GM12878 (cell line): Measurements from ENCODE around the gene SMIM14. TPM values are rescaled to one million over a fixed set of nuclear protein-coding genes. Genes with fewer than 3 reads are reported as not detected.

Experiments used
- ATF2 ChIP-seq: IDR thresholded peaks from 2 replicates; pipeline ENCODE4 v1.6.1; 2012; ENCODE audit warnings: low read length, inconsistent platforms
- BMI1 ChIP-seq: fragments of 450-650 bp; IDR thresholded peaks from 2 replicates; pipeline ENCODE4 v1.6.1; 2016; ENCODE audit warnings: mild to moderate bottlenecking, moderate library complexity, borderline replicate concordance
- CUX1 ChIP-seq: IDR thresholded peaks from 2 replicates; pipeline ENCODE4 v1.6.1; 2012; ENCODE audit warnings: improper control_type of control experiment, low read depth, low read length; ENCODE audit not compliant: insufficient replicate concordance
- E2F4 ChIP-seq: IDR thresholded peaks from 2 replicates; pipeline ENCODE4 v1.6.1; 2012; ENCODE audit warnings: low read depth, low read length, improper control_type of control experiment
- EED ChIP-seq: sonication (generic); IDR thresholded peaks from 2 replicates; pipeline ENCODE4 v1.6.1; 2016; ENCODE audit warnings: antibody characterized with exemption, low read depth
- EZH2 ChIP-seq: IDR thresholded peaks from 2 replicates; pipeline ENCODE4 v1.6.1; 2012; ENCODE audit warnings: low read depth, mild to moderate bottlenecking, control low read depth, inconsistent platforms, low read length, borderline replicate concordance; ENCODE audit not compliant: control insufficient read depth
- FOS ChIP-seq: IDR thresholded peaks from 3 replicates; pipeline ENCODE4 v1.6.1; 2011; ENCODE audit warnings: borderline replicate concordance; ENCODE audit not compliant: insufficient read length; ENCODE audit errors: extremely low read depth
- FOXM1 ChIP-seq: IDR thresholded peaks from 2 replicates; pipeline ENCODE4 v1.6.1; 2012; ENCODE audit warnings: low read depth, mild to moderate bottlenecking, inconsistent platforms, low read length, moderate library complexity
- GABPA ChIP-seq: IDR thresholded peaks from 2 replicates; pipeline ENCODE4 v1.6.1; 2014; ENCODE audit warnings: antibody characterized with exemption, low read depth, mild to moderate bottlenecking, inconsistent platforms
- IRF4 ChIP-seq: IDR thresholded peaks from 2 replicates; pipeline ENCODE4 v1.6.1; 2011; ENCODE audit warnings: low read depth, low read length
- MAX ChIP-seq: IDR thresholded peaks from 2 replicates; pipeline ENCODE4 v1.6.1; 2012; ENCODE audit warnings: low read depth, low read length, improper control_type of control experiment
- MEF2B ChIP-seq: fragments of 450-650 bp; IDR thresholded peaks from 2 replicates; pipeline ENCODE4 v1.6.1; 2018; ENCODE audit warnings: mild to moderate bottlenecking, moderate library complexity; ENCODE audit not compliant: partially characterized antibody, poor library complexity, severe bottlenecking
- MXI1 ChIP-seq: fragments of 150-350 bp; IDR thresholded peaks from 2 replicates; pipeline ENCODE4 v1.6.1; 2011; ENCODE audit warnings: low read depth, mild to moderate bottlenecking, inconsistent platforms, low read length, improper control_type of control experiment
- NRF1 ChIP-seq: conservative IDR thresholded peaks from 2 replicates; pipeline ENCODE4 v1.6.1; 2011; ENCODE audit warnings: mild to moderate bottlenecking, low read depth, low read length, improper control_type of control experiment
- PAX8 ChIP-seq: fragments of 450-650 bp; IDR thresholded peaks from 2 replicates; pipeline ENCODE4 v1.6.1; 2017; ENCODE audit warnings: mild to moderate bottlenecking, moderate library complexity
- RAD51 ChIP-seq: fragments of 450-650 bp; IDR thresholded peaks from 2 replicates; pipeline ENCODE4 v1.6.1; 2016; ENCODE audit warnings: moderate library complexity, mild to moderate bottlenecking, inconsistent platforms
- RELB ChIP-seq: fragments of 450-650 bp; IDR thresholded peaks from 2 replicates; pipeline ENCODE4 v1.6.1; 2017; ENCODE audit warnings: low read depth, mild to moderate bottlenecking, moderate library complexity
- RUNX3 ChIP-seq: IDR thresholded peaks from 2 replicates; pipeline ENCODE4 v1.6.1; 2012; ENCODE audit warnings: low read length, inconsistent platforms
- SRF ChIP-seq, 2 experiments: IDR thresholded peaks; 2 replicates each; pipeline ENCODE4 v1.6.1; 2011; ENCODE audit warnings: low read depth in 2 of 2, low read length in 2 of 2, mild to moderate bottlenecking in 1 of 2, moderate library complexity in 1 of 2
- USF2 ChIP-seq: IDR thresholded peaks from 2 replicates; pipeline ENCODE4 v1.6.1; 2011; ENCODE audit warnings: low read depth, low read length, improper control_type of control experiment, borderline replicate concordance
- ZBED1 ChIP-seq: IDR thresholded peaks from 2 replicates; pipeline ENCODE4 v1.6.1; 2016; ENCODE audit warnings: borderline replicate concordance
- polyA plus RNA-seq, 11 experiments: library from polyadenylated mRNA; depleted of rRNA in 4 of 11; unstranded in 6 of 11; stranded (reverse) in 5 of 11; fragments of >200 nt; fragmentation: Nextera tagmentation in 4 of 11; fragmentation: Illumina TruSeq in 1 of 11; extraction: Ambion mirVana in 4 of 11; extraction: Trizol in 1 of 11; gene quantifications; 1 replicate in 1 of 11; 2 replicates in 10 of 11; pipeline versions ENCODE4 v1.2.1 to v1.2.3, GENCODE V29; 2011 to 2016; ENCODE audit warnings: inconsistent platforms in 2 of 11, missing spikeins in 2 of 11, low read depth in 1 of 11
- total RNA-seq, 4 experiments: library from RNA; depleted of rRNA in 3 of 4; stranded (reverse); fragments of >200 nt in 3 of 4; fragmentation: Illumina TruSeq in 1 of 4; extraction: Trizol in 1 of 4; gene quantifications; 2 replicates each; pipeline versions ENCODE4 v1.2.1 to v1.2.3, GENCODE V29; 2013 to 2021

The SMIM14 gene
- total and polyA plus RNA-seq, 10 of the 15 experiments (the other 5 are each of a cell fraction or from before 2014, with no cell fraction given), result 125 to 671 (median 188) TPM

GRCh38 chr4:39568805-39569204, 69.9 kb downstream of the SMIM14 start (continued):
- TF ChIP-seq ATF2 (0 out of 2 replicates have a peak, but pooled peaks have one; percentile 36), IRF4 (no peak), RUNX3 (peak; percentile 60), FOS (no peak), EZH2 (no peak), MEF2B (peak; percentile 87), NRF1 (no peak), CUX1 (no peak), SRF (IDR thresholded peaks at IDR 0.05; ENCODE audit: low read depth in 2 of 2, low read length in 2 of 2) (peak; percentile 64 to 96), MAX (no peak), MXI1 (peak; percentile 75; the same call in 1 of the 2 replicates), PAX8 (no peak), BMI1 (no peak), GABPA (no peak), RAD51 (peak; percentile 50; the same call in 1 of the 2 replicates), EED (no peak), FOXM1 (no peak), RELB (no peak), ZBED1 (no peak), E2F4 (no peak), USF2 (no peak)
